IMR-90 (cell line): ENCODE results near the gene HK3. TPM values are rescaled to one million over a fixed set of nuclear protein-coding genes. Genes with fewer than 3 reads are reported as not detected.
A peak's percentile ranks its signal among the peaks of the same experiment; 100 is the strongest.

ENCODE experiments used
- ATAC-seq: fragments of 200-7000 bp; cut with Tn5 transposase; 2 replicates; pipeline ENCODE4 v1.9.1; 2020; ENCODE audit warnings: low read depth, mild to moderate bottlenecking, moderate library complexity
- BruUV-seq: library from RNA; stranded (reverse); fragments of 400-500 nt; replicated peaks from 2 replicates; lab custom pipeline; 2021; lab: Mats Ljungman, UMichigan
- CTCF ChIA-PET: fragments of 300-600 bp; formaldehyde crosslinking; extraction: SDS; loops from one replicate; lab custom pipeline; 2021; ENCODE audit warnings: antibody characterized with exemption; lab: Yijun Ruan, JAX
- POLR2A ChIA-PET: fragments of 300-600 bp; sonication (Branson Sonifier 250); formaldehyde crosslinking; loops from one replicate; lab custom pipeline; 2022; ENCODE audit warnings: antibody characterized with exemption; ENCODE audit not compliant: unreplicated experiment; lab: Charles Lee
- DNase-seq: peaks from one replicate; pipeline ENCODE4 v3.0.0; 2013
- H2AFZ ChIP-seq: replicated peaks from 2 replicates; pipeline ENCODE3; 2013; ENCODE audit warnings: low read length, mild to moderate bottlenecking; ENCODE audit not compliant: poor library complexity
- H2AK5ac ChIP-seq: 2 replicates; pipeline ENCODE4 v1.6.1; 2013; ENCODE audit warnings: low read depth, low read length, inconsistent platforms
- H2AK9ac ChIP-seq: replicated peaks from 2 replicates; pipeline ENCODE3; 2013; ENCODE audit warnings: mild to moderate bottlenecking, low read depth, low read length, moderate library complexity; ENCODE audit not compliant: poor library complexity
- H2BK120ac ChIP-seq: 2 replicates; pipeline ENCODE4 v1.6.1; 2013; ENCODE audit warnings: low read depth, low read length, inconsistent platforms
- H2BK15ac ChIP-seq: 3 replicates; pipeline ENCODE4 v1.6.1; 2013; ENCODE audit warnings: low read depth, low read length, inconsistent platforms
- H2BK20ac ChIP-seq: 2 replicates; pipeline ENCODE4 v1.6.1; 2013; ENCODE audit warnings: low read depth, mild to moderate bottlenecking, inconsistent platforms, low read length, moderate library complexity
- H2BK5ac ChIP-seq: 2 replicates; pipeline ENCODE4 v1.6.1; 2013; ENCODE audit warnings: mild to moderate bottlenecking, low read depth, low read length, inconsistent platforms; ENCODE audit not compliant: poor library complexity, severe bottlenecking
- H3K14ac ChIP-seq: replicated peaks from 2 replicates; pipeline ENCODE4 v1.6.1; 2013; ENCODE audit warnings: low read depth, low read length, inconsistent platforms
- H3K18ac ChIP-seq: 2 replicates; pipeline ENCODE4 v1.6.1; 2013; ENCODE audit warnings: low read depth, low read length, control low read depth
- H3K23ac ChIP-seq: 2 replicates; pipeline ENCODE4 v1.6.1; 2013; ENCODE audit warnings: low read depth, low read length, inconsistent platforms
- H3K27ac ChIP-seq: 2 replicates; pipeline ENCODE4 v1.5.1; 2013; ENCODE audit warnings: mild to moderate bottlenecking, control low read depth, low read length; ENCODE audit not compliant: insufficient read depth
- H3K27me3 ChIP-seq: 2 replicates; pipeline ENCODE4 v1.6.1; 2013; ENCODE audit warnings: low read length; ENCODE audit not compliant: control insufficient read depth, insufficient read depth
- H3K36me3 ChIP-seq: 2 replicates; pipeline ENCODE4 v1.6.1; 2013; ENCODE audit warnings: low read length, mixed read lengths; ENCODE audit not compliant: control insufficient read depth, insufficient read depth
- H3K4ac ChIP-seq: 2 replicates; pipeline ENCODE4 v1.6.1; 2013; ENCODE audit warnings: low read depth, low read length, inconsistent platforms
- H3K4me1 ChIP-seq: 2 replicates; pipeline ENCODE4 v1.6.1; 2013; ENCODE audit warnings: low read length, mixed read lengths; ENCODE audit not compliant: control insufficient read depth, insufficient read depth
- H3K4me2 ChIP-seq: 2 replicates; pipeline ENCODE4 v1.6.1; 2013; ENCODE audit warnings: low read depth, mild to moderate bottlenecking, control low read depth, low read length, moderate library complexity
- H3K4me3 ChIP-seq: 2 replicates; pipeline ENCODE4 v1.5.1; 2013; ENCODE audit warnings: low read depth, mild to moderate bottlenecking, control low read depth, low read length, moderate library complexity; ENCODE audit not compliant: insufficient read depth
- H3K56ac ChIP-seq: 2 replicates; pipeline ENCODE4 v1.6.1; 2013; ENCODE audit warnings: low read length, inconsistent platforms; ENCODE audit not compliant: insufficient read depth; ENCODE audit errors: extremely low read depth
- H3K79me1 ChIP-seq, 2 experiments: 2 replicates each; pipeline ENCODE4 v1.6.1; 2013; ENCODE audit warnings: low read length in 2 of 2, inconsistent platforms in 1 of 2, low read depth in 1 of 2
- H3K9ac ChIP-seq: 2 replicates; pipeline ENCODE4 v1.6.1; 2013; ENCODE audit warnings: low read depth, low read length, control low read depth
- H3K9me1 ChIP-seq: 2 replicates; pipeline ENCODE4 v1.6.1; 2013; ENCODE audit warnings: low read length, inconsistent platforms; ENCODE audit not compliant: insufficient read depth
- H3K9me3 ChIP-seq: 2 replicates; pipeline ENCODE4 v1.6.1; 2013; ENCODE audit warnings: low read length; ENCODE audit not compliant: control insufficient read depth, insufficient read depth
- H4K20me1 ChIP-seq: 2 replicates; pipeline ENCODE4 v1.6.1; 2013; ENCODE audit warnings: low read length, inconsistent platforms; ENCODE audit not compliant: insufficient read depth
- H4K5ac ChIP-seq: 2 replicates; pipeline ENCODE4 v1.6.1; 2013; ENCODE audit warnings: mild to moderate bottlenecking, low read depth, low read length, control low read depth
- H4K8ac ChIP-seq, 2 experiments: 2 replicates each; pipeline ENCODE4 v1.6.1; 2013; ENCODE audit warnings: low read depth in 2 of 2, low read length in 2 of 2, control low read depth in 1 of 2, inconsistent platforms in 1 of 2
- H4K91ac ChIP-seq: 2 replicates; pipeline ENCODE4 v1.6.1; 2013; ENCODE audit warnings: low read depth, low read length, inconsistent platforms; ENCODE audit not compliant: insufficient read depth
- POLR2A ChIP-seq: IDR thresholded peaks from 2 replicates; pipeline ENCODE4 v1.6.1; 2012; ENCODE audit warnings: mild to moderate bottlenecking, low read depth, low read length
- WGBS, 2 experiments: methylation state at CpG; one replicate each; pipeline versions ENCODE4 v1.1.5 to v1.1.7; 2013; ENCODE audit warnings: missing lambda C conversion rate in 2 of 2; ENCODE audit not compliant: insufficient read length in 1 of 2; ENCODE audit errors: extremely low coverage in 2 of 2; 5-methylcytosine and 5-hydroxymethylcytosine counted together
- dilution Hi-C: fragments of 300-500 bp; cut with HindIII; formaldehyde crosslinking; loops from one replicate; pipeline ENCODE4 v1.14.3; 2018; ENCODE audit warnings: low sequenced_read_pairs; ENCODE audit not compliant: unreplicated experiment
- in situ Hi-C: fragments of 300-500 bp; cut with MboI; formaldehyde crosslinking; loops from 3 replicates; pipeline ENCODE4 v1.14.3; 2019; ENCODE audit warnings: low sequenced_read_pairs, inconsistent platforms, mixed read lengths
- intact Hi-C: fragments of 100-400 bp; cut with micrococcal nuclease; formaldehyde crosslinking; loops from 2 replicates; pipeline ENCODE4 v1.10.0; 2022
- polyA plus RNA-seq, 3 experiments: library from polyadenylated mRNA; depleted of rRNA; stranded (reverse); fragments of >200 nt; gene quantifications; 2 replicates each; pipeline ENCODE4 v1.2.3, GENCODE V29; 2012; ENCODE audit warnings: low replicate concordance in 1 of 3
- total RNA-seq: library from RNA; depleted of rRNA; stranded (reverse); fragments of >200 nt; gene quantifications from 2 replicates; pipeline ENCODE4 v1.2.3, GENCODE V29; 2012

The HK3 gene
- total and polyA plus RNA-seq, 2 of the 4 experiments (the other 2 are of a cell fraction) = not detected

DNA sequence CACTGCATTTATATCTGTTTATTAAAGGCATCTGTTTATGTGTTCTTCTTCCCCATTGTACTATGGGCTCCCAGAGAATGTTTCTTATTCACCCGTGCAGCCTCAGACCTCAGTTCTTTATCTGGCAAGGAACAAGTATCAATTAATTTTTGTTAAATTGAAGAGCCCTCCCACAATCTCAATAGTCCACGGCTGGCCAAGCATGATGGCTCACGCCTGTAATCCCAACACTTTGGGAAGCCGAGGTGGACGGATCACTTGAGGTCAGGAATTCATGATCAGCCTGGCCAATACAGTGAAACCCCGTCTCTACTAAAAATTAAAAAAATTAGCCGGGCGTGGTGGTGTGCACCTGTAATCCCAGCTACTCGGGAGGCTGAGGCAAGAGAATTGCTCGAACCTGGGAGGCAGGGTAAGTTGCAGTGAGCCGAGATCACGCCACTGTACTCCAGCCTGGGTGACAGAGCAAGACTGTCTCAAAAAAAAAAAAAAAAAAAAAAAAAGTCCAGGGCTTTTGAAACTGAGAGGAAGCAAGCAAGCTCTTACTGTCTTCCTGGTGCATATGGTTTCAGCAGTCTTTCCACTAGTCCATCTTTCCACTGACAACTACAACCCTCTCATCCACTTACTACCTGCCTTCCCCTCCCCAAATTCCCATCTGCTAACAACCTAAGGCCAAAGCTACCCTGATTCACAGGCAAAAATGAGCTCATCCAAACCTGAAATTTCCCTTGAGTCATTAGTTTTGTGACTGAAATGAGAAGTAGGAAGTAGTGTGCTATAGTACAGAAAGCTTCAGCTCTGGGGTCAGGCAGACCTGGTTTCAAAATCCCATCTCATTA is 2.3 kb upstream of the HK3 start:
- no peak for ATAC-seq
- Histone ChIP-seq H4K20me1 (no peaks in the 10 kb centered on the region), H3K9me1 (peaks cover 10% of the 10 kb centered on the region), H2BK5ac (no peak overlapping the region), H3K36me3 (peaks cover 26% of the 10 kb centered on the region), H2AFZ (no peak overlapping the region), H3K9me3 (no peaks in the 10 kb centered on the region), H2AK9ac (no peak overlapping the region), H3K4ac (no peak overlapping the region), H2BK120ac (no peak overlapping the region), H2BK20ac (no peak overlapping the region), H4K91ac (no peak overlapping the region), H3K27me3 (peaks cover 4% of the 10 kb centered on the region), H3K4me1 (no peaks in the 10 kb centered on the region), H3K27ac (no peak overlapping the region), H3K23ac (no peak overlapping the region), H4K5ac (no peak overlapping the region), H2BK15ac (no peak overlapping the region), H4K8ac (no peak overlapping the region), H3K18ac (no peak overlapping the region), H3K79me1 (no peaks in the 10 kb centered on the region), H3K56ac (no peak overlapping the region), H3K9ac (no peak overlapping the region), H2AK5ac (no peak overlapping the region), H3K4me3 (no peak overlapping the region), H3K4me2 (no peak overlapping the region), H3K14ac (no peak overlapping the region)
- POLR2A ChIA-PET = no interaction called here
- dilution Hi-C loops = no loop called here
- 95% methylated on average over 4 of the region's 12 CpGs; no CpG with 5 or more reads in 1 of the 2 experiments for WGBS, 2 experiments
- peak; percentile 15 for DNase-seq
- CTCF ChIA-PET = interaction anchor here (0.6 kb wide), 1 partner anchor 98 kb away, joined by 3 read pairs; no protein-coding TSS in a partner anchor
- no TSS peak for BruUV-seq
- in situ Hi-C loops = no loop called here
- TF ChIP-seq POLR2A = no peak
- intact Hi-C loops = no loop called here
